Measurements from ENCODE around the gene GUK1. TPM values are rescaled to one million over a fixed set of nuclear protein-coding genes. Genes with fewer than 3 reads are reported as not detected.

Gene GUK1
- total RNA-seq, 4 donors from 2014 or later, result 206 to 232 (median 224) TPM

- TF ChIP-seq POLR2A (IDR thresholded peaks at IDR 0.05), result no peak
- TF ChIP-seq, protein P1, sequence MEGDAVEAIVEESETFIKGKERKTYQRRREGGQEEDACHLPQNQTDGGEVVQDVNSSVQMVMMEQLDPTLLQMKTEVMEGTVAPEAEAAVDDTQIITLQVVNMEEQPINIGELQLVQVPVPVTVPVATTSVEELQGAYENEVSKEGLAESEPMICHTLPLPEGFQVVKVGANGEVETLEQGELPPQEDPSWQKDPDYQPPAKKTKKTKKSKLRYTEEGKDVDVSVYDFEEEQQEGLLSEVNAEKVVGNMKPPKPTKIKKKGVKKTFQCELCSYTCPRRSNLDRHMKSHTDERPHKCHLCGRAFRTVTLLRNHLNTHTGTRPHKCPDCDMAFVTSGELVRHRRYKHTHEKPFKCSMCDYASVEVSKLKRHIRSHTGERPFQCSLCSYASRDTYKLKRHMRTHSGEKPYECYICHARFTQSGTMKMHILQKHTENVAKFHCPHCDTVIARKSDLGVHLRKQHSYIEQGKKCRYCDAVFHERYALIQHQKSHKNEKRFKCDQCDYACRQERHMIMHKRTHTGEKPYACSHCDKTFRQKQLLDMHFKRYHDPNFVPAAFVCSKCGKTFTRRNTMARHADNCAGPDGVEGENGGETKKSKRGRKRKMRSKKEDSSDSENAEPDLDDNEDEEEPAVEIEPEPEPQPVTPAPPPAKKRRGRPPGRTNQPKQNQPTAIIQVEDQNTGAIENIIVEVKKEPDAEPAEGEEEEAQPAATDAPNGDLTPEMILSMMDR (IDR thresholded peaks at IDR 0.05), result no peak
- Histone ChIP-seq H3K9me3 (no peaks in the 10 kb centered on the region), H3K4me1 (peaks cover 3 to 39% (median 24%) of the 10 kb centered on the region in 4 donors), H3K36me3 (peaks cover 0 to 21% (median 0%) of the 10 kb centered on the region in 3 donors), H3K27ac (peak overlapping the region; percentile 21 to 100 (median 100)), H3K27me3 (no peaks in the 10 kb centered on the region), H3K4me3 (peak overlapping the region in 2 of 4 donors; percentile 81 to 98)
- peak in 2 of 3 donors; percentile 45 to 49 for DNase-seq
Observed at GRCh38 chr1:228142155-228142691, 2.1 kb downstream of the GUK1 start.

DNA sequence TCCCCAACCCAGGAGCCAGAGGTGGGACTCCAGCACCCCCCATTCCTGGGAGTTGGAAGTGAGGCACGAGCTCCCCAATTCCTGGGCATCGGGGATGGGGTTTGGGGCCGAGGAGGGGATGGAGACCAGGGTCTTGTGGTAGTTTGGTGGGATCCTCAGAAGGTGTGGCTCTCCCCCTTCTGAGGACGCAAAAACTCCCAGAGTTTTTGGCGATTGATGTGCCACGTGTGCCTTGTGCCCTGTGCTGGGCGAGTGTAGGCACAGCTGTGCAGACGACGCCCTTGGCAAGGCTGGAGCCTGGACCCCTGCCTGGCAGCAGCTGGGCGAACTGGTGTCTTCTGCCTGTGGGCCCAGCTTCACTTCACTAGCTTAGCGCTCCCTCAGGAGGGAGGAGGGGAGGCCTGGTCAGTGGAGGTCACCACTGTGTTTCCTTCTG lies 2.6 kb downstream of the GUK1 start:
- H3K27ac ChIP-seq, result peak overlapping the region in 1 of 4 donors; percentile 100
- peaks cover 3 to 39% (median 24%) of the 10 kb centered on the region in 4 donors for H3K4me1 ChIP-seq
- no peaks in the 10 kb centered on the region for H3K9me3 ChIP-seq
- TF ChIP-seq POLR2A (IDR thresholded peaks at IDR 0.05), result no peak
- TF ChIP-seq, protein P1 (IDR thresholded peaks at IDR 0.05), result no peak
- peak in 1 of 3 donors; percentile 46 for DNase-seq
- no peaks in the 10 kb centered on the region for H3K27me3 ChIP-seq
- peaks cover 0 to 26% (median 0%) of the 10 kb centered on the region in 3 donors for H3K36me3 ChIP-seq
- no peak overlapping the region for H3K4me3 ChIP-seq

DNA sequence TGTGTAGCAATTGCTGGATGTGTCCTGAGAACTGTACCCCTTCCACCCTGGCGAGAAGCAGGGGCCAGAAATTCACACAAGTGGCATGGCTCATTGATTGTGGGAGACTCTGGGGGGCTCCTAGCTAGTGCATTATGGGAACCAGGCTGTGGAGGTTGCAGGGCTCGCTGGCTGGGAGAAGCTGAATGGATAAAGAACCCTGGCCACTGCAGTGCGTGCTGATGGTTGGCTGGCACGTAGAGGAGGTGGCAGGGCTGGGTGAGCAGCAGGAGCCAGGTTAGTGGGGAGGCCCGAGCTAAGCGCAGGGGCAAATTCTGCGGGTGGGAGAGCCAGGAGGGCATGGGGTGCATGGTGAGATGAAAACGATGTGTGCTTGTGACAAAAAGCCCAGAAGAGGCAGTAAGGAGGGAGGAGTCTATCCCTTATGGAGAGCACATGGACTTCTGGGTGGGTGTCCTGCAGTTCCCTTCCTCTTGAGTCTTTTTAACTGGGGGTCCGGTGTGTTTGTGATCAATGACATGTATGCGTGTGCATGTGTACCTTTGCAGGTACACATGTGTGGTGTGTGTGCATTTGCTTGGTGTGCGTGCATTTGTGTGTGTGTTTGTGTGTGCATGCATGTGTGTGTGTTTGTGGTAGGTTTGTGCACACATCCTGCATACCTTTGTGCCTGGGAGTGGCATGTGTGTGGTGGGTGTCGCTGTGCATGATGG lies 3.6 kb downstream of the GUK1 start:
- no peak overlapping the region for H3K4me3 ChIP-seq
- H3K27ac ChIP-seq, result no peak overlapping the region
- H3K27me3 ChIP-seq, result no peaks in the 10 kb centered on the region
- H3K9me3 ChIP-seq, result no peaks in the 10 kb centered on the region
- peaks cover 3 to 39% (median 24%) of the 10 kb centered on the region in 4 donors for H3K4me1 ChIP-seq
- no peak for DNase-seq
- H3K36me3 ChIP-seq, result peaks cover 0 to 35% (median 0%) of the 10 kb centered on the region in 3 donors
- no peak for TF ChIP-seq POLR2A (IDR thresholded peaks at IDR 0.05)

DNA sequence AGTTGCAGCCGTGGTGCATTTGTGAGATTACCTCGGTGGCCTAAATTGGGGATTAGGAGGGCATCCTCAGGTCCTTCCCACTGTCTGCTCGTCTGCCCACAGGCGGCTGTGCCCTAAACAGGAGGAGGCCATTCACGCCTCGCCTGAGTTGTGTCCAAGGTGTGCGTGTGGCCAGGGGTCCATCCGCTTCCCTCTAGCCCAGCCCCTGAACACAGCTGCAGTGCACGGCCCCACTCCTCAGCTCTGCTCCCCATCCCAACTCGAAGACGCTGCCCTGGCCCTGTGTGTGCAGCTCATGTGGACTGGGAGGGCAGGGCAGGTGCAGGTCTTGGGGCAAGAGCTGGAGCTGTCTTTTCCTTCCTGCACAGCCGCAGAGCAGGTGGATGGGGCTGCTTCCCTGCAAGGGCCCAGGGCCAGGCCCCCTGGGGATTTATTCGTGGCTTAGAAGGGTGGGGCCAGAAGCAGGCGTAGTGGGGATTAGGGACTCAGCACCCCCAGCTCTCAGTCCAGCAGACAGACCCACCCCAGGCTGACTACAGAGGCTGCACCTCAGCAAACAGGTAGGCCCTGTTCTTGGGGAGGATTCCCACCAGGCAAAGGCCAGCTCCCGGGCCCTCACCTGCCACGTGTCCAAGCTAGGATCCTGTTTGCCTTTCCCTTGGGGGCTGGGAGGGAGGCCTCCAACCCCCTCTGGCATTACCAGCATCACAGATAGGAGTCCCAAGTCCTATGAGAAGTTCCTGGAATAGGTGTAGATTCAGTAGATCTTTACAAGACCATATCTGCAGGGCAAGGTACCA lies 4.3 kb downstream of the GUK1 start:
- no peak for TF ChIP-seq POLR2A (IDR thresholded peaks at IDR 0.05)
- TF ChIP-seq, protein P1 (IDR thresholded peaks at IDR 0.05), result no peak
- no peaks in the 10 kb centered on the region for H3K9me3 ChIP-seq
- no peaks in the 10 kb centered on the region for H3K27me3 ChIP-seq
- no peak overlapping the region for H3K4me3 ChIP-seq
- peaks cover 3 to 47% (median 24%) of the 10 kb centered on the region in 4 donors for H3K4me1 ChIP-seq
- no peak overlapping the region for H3K27ac ChIP-seq
- DNase-seq, result peak in 1 of 3 donors; percentile 37
- peaks cover 0 to 40% (median 0%) of the 10 kb centered on the region in 3 donors for H3K36me3 ChIP-seq

DNA sequence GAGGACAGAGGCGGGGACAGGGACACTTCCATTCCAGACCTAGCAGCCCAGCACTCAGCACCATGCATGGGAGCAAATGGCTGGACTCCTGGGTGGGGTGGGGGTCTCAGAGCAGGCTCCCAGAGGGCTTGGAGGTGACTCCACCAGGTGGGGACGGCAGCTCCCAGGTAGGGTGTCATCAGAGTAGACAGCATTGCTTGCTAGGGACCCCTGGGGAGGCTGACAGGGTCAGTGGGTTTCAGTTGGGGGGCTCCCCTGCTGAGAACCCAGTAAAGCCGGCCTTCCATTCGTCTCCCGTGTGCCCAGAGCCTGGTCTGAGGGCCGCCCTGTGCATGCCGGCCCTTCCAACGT lies 4.9 kb downstream of the GUK1 start:
- TF ChIP-seq, protein P1 (IDR thresholded peaks at IDR 0.05), result no peak
- no peak for TF ChIP-seq POLR2A (IDR thresholded peaks at IDR 0.05)
- peaks cover 0 to 40% (median 0%) of the 10 kb centered on the region in 3 donors for H3K36me3 ChIP-seq
- H3K27me3 ChIP-seq, result no peaks in the 10 kb centered on the region
- no peaks in the 10 kb centered on the region for H3K9me3 ChIP-seq
- H3K27ac ChIP-seq, result no peak overlapping the region
- DNase-seq, result peak in 1 of 3 donors; percentile 40
- peaks cover 3 to 53% (median 24%) of the 10 kb centered on the region in 4 donors for H3K4me1 ChIP-seq
- no peak overlapping the region for H3K4me3 ChIP-seq

Data from Peyer's patch (tissue), 4 donors.